Type B pancreatic cell (in vitro differentiated cells): ENCODE measurements around the gene HOXC5. TPM values are rescaled to one million over a fixed set of nuclear protein-coding genes. Genes with fewer than 3 reads are reported as not detected.
A peak's percentile ranks its signal among the peaks of the same experiment; 100 is the strongest.

Source experiments
- DNase-seq: peaks from one replicate; pipeline ENCODE4 v3.0.0; 2021; ENCODE audit warnings: mixed read lengths; ENCODE audit not compliant: unreplicated experiment; ENCODE audit errors: extremely low spot score
- H3K27ac Mint-ChIP-seq: 2 replicates; pipeline ENCODE4 v1.8.0; 2021; ENCODE audit warnings: mild to moderate bottlenecking, mixed read lengths
- H3K27me3 Mint-ChIP-seq: 2 replicates; pipeline ENCODE4 v1.8.0; 2021; ENCODE audit warnings: mixed read lengths
- H3K36me3 Mint-ChIP-seq: 2 replicates; pipeline ENCODE4 v1.8.0; 2021; ENCODE audit warnings: mixed read lengths
- H3K4me1 Mint-ChIP-seq: one replicate; pipeline ENCODE4 v1.8.0; 2021; ENCODE audit warnings: mixed read lengths; ENCODE audit not compliant: unreplicated experiment
- H3K4me3 Mint-ChIP-seq: 2 replicates; pipeline ENCODE4 v1.8.0; 2021; ENCODE audit warnings: mild to moderate bottlenecking, mixed read lengths
- H3K9me3 Mint-ChIP-seq: 2 replicates; pipeline ENCODE4 v1.8.0; 2021; ENCODE audit warnings: mixed read lengths
- long read RNA-seq: library from polyadenylated mRNA; unstranded; transcript quantifications from one replicate; pipeline ENCODE4 v2.0.0, GENCODE V29; 2020
- total RNA-seq: library from RNA; stranded (reverse); gene quantifications from 2 replicates; pipeline ENCODE4 v1.2.1, GENCODE V29; 2021; ENCODE audit warnings: low replicate concordance
- TF ChIP-seq, protein P1 (sequence below): fragments of 200-600 bp; sonication (generic); conservative IDR thresholded peaks from 2 replicates; pipeline ENCODE4 v1.5.0; 2021; ENCODE audit warnings: antibody characterized with exemption, mild to moderate bottlenecking

HOXC5 gene
- total RNA-seq: 1.9 and 56.9 TPM in 2 replicates
- long read RNA-seq, partial matches to known transcripts: 0 of 2 reads
- long read RNA-seq, other reads (novel, unspliced or antisense): 0 of 2 reads

GRCh38 chr12:54032627-54033100 is at the start of gene HOXC5:
HOXC5 (plus strand) TSS chr12:54033050; CDS start chr12:54033123, 73 bp downstream.
- TF ChIP-seq, protein P1, sequence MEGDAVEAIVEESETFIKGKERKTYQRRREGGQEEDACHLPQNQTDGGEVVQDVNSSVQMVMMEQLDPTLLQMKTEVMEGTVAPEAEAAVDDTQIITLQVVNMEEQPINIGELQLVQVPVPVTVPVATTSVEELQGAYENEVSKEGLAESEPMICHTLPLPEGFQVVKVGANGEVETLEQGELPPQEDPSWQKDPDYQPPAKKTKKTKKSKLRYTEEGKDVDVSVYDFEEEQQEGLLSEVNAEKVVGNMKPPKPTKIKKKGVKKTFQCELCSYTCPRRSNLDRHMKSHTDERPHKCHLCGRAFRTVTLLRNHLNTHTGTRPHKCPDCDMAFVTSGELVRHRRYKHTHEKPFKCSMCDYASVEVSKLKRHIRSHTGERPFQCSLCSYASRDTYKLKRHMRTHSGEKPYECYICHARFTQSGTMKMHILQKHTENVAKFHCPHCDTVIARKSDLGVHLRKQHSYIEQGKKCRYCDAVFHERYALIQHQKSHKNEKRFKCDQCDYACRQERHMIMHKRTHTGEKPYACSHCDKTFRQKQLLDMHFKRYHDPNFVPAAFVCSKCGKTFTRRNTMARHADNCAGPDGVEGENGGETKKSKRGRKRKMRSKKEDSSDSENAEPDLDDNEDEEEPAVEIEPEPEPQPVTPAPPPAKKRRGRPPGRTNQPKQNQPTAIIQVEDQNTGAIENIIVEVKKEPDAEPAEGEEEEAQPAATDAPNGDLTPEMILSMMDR: peak; percentile 98
- peaks cover 69% of the 10 kb centered on the region for H3K27me3 Mint-ChIP-seq
- peak within 1 kb of the TSS; percentile 74 for H3K27ac Mint-ChIP-seq
- H3K4me1 Mint-ChIP-seq: peaks cover 41% of the 10 kb centered on the region
- H3K9me3 Mint-ChIP-seq: no peaks in the 10 kb centered on the region
- peaks cover 13% of the 10 kb centered on the region for H3K36me3 Mint-ChIP-seq
- peak; percentile 89 for DNase-seq
- H3K4me3 Mint-ChIP-seq: peak within 1 kb of the TSS; percentile 93

GRCh38 chr12:53983568-53983949 is 49.3 kb upstream of the HOXC5 start:
- Mint-ChIP-seq H3K4me3 (no peak overlapping the region), H3K27me3 (peaks cover 98% of the 10 kb centered on the region), H3K4me1 (peaks cover 6% of the 10 kb centered on the region), H3K36me3 (no peaks in the 10 kb centered on the region), H3K9me3 (no peaks in the 10 kb centered on the region), H3K27ac (peak overlapping the region; percentile 29)
- no peak for DNase-seq
- TF ChIP-seq, protein P1: no peak

DNA sequence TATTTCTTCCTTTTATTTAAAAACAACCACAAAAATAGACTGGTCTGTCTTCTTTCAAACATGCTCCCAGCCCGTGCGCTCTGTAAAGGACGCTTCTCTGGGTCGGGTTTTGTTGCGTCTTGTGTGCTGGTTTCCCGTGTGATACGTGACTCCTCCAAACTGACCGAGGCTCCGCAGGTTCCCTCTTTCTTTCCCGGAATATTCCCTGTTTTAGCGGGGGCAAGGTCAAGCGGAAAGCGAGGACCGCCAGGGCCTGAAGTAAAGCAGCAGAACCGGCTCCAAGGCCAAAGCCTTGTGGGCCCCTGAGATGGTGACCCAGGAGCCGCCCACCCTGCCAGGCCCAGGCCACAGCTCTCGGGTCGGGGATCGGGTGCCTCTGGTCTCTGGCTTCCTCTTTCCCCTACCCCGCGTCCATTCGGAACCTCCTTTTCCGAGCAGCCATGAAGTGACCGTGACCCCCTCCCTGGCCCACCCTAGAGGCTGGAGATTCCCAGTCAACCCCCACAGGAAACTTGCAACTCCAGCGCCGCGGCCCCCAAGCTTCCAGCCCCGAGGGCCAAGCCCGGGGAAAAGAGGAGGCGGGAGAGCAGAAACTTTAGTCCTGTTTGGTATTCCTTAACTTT is 48.8 kb upstream of the HOXC5 start:
- Mint-ChIP-seq H3K9me3 (no peaks in the 10 kb centered on the region), H3K27me3 (peaks cover 98% of the 10 kb centered on the region)
- DNase-seq: no peak

DNA sequence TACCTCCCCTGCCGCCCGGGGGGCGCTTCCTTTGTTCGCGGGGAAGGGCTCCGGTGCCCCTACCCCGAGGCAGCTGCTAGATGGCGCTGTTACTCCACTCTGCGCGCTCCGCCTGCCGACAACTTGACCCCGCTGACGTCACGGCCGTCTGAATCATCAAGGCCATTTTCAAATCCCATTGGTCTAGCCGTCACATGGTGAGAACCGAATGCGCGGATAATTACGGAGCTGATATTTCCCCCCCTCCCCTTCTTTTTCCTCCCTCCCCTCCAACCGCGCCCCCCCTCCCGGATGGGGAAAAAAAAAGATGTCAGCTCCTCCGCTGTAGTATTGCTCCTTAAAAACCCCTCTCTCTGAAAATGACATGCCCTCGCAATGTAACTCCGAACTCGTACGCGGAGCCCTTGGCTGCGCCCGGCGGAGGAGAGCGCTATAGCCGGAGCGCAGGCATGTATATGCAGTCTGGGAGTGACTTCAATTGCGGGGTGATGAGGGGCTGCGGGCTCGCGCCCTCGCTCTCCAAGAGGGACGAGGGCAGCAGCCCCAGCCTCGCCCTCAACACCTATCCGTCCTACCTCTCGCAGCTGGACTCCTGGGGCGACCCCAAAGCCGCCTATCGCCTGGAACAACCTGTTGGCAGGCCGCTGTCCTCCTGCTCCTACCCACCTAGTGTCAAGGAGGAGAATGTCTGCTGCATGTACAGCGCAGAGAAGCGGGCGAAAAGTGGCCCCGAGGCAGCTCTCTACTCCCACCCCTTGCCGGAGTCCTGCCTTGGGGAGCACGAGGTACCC is 47.8 kb upstream of the HOXC5 start, which contains the start of gene HOXC10:
Gene HOXC10 (plus strand): TSS at position 246 of the 791 bp plus-strand sequence. CDS start 114 bp downstream, at position 360.
- DNase-seq: peak; percentile 91
- no peaks in the 10 kb centered on the region for H3K9me3 Mint-ChIP-seq
- H3K27ac Mint-ChIP-seq: peak within 1 kb of the TSS; percentile 55
- TF ChIP-seq, protein P1: peak; percentile 79
- peaks cover 98% of the 10 kb centered on the region for H3K27me3 Mint-ChIP-seq
- H3K4me3 Mint-ChIP-seq: peak within 1 kb of the TSS; percentile 81
- H3K4me1 Mint-ChIP-seq: peaks cover 14% of the 10 kb centered on the region
- no peaks in the 10 kb centered on the region for H3K36me3 Mint-ChIP-seq

More for the DNA sequence above, 48.8 kb upstream of the HOXC5 start:
- Mint-ChIP-seq H3K27ac (no peak overlapping the region), H3K4me3 (no peak overlapping the region), H3K36me3 (no peaks in the 10 kb centered on the region), H3K4me1 (peaks cover 7% of the 10 kb centered on the region)
- TF ChIP-seq, protein P1: no peak

GRCh38 chr12:53985692-53985993 is 47.2 kb upstream of the HOXC5 start:
- DNase-seq: no peak
- no peaks in the 10 kb centered on the region for H3K36me3 Mint-ChIP-seq
- peak overlapping the region; percentile 81 for H3K4me3 Mint-ChIP-seq
- no peaks in the 10 kb centered on the region for H3K9me3 Mint-ChIP-seq
- H3K27me3 Mint-ChIP-seq: peaks cover 98% of the 10 kb centered on the region
- TF ChIP-seq, protein P1: no peak
- no peak overlapping the region for H3K27ac Mint-ChIP-seq
- peaks cover 14% of the 10 kb centered on the region for H3K4me1 Mint-ChIP-seq
